ENCODE measurements around the gene CHST8. TPM values are rescaled to one million over a fixed set of nuclear protein-coding genes. Genes with fewer than 3 reads are reported as not detected.

The CHST8 gene
- total and polyA plus RNA-seq, 2 of the 13 experiments (the other 11 are each of a cell fraction or from before 2014, with no cell fraction given): not detected

DNA sequence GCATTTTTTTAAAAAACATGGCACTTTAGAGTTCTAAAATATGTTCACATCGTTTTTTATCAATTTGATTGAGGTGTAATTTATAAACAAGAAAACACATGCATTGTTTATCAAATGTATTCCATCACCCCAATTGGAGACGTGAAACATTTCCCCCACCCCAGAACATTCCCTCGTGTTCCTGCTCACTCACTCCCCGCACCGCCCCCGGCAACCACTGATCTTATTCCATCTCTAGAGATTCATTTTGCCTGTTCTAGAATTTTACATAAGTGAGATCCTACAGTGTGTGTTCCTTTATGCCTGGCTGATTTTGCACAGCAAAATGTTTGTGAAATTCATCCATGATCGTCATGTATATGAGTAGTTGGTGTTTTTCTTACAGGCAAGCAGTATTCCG, 124.4 kb downstream of the CHST8 start:
- BruUV-seq (replicated peaks): no TSS peak
- WGBS (ENCODE audit: low lambda C conversion rate): under 1% methylated on average over 8 of the region's 8 CpGs
- no peak overlapping the region for H3K4me2 ChIP-seq (ENCODE audit: low read depth, low read length)
- H4K20me1 ChIP-seq (ENCODE audit: insufficient read depth, low read length): no peaks in the 10 kb centered on the region
- ChIA-PET POLR2A (no interaction called here), CTCF (ENCODE audit: low intra/inter-chr PET ratio, low total read pairs) (no interaction called here)
- peaks cover 0 to 18% of the 10 kb centered on the region in 2 experiments; a peak in 3 of 5 replicates for H3K27me3 ChIP-seq (ENCODE audit: control insufficient read depth in 1 of 2, insufficient read depth in 2 of 2, low read length in 2 of 2)
- H3K4me1 ChIP-seq (ENCODE audit: insufficient read depth, low read length): no peaks in the 10 kb centered on the region
- no peak overlapping the region for H3K4me3 ChIP-seq (replicated peaks in 1 of 3; ENCODE audit: insufficient read depth in 1 of 3, low read depth in 2 of 3, low read length in 3 of 3)
- no peaks in the 10 kb centered on the region for H3K9me3 ChIP-seq (ENCODE audit: low read length)
- FAIRE-seq: no peak
- no peak for ATAC-seq
- intact Hi-C loops (cut with micrococcal nuclease; ENCODE audit: unreplicated experiment) (no loop called here), in situ Hi-C loops (cut with HindIII; ENCODE audit: extremely low pct_ligation_motif_present, low pct_unique_long_range_greater_than_20kb) (no loop called here)
- H3K79me2 ChIP-seq (ENCODE audit: insufficient read depth, low read length): no peaks in the 10 kb centered on the region
- DNase-seq (ENCODE audit: low spot score): no peak
- H3K36me3 ChIP-seq (replicated peaks in 1 of 2; ENCODE audit: control insufficient read depth in 1 of 2, insufficient read depth in 2 of 2, low read length in 2 of 2): no peaks in the 10 kb centered on the region
- no peak overlapping the region for H3K9ac ChIP-seq (ENCODE audit: insufficient read depth, low read depth, low read length)
- H3K27ac ChIP-seq (ENCODE audit: extremely low read length, insufficient read depth, low read length): no peak overlapping the region
- H2AFZ ChIP-seq (ENCODE audit: low read length): no peak overlapping the region
- TF ChIP-seq, protein P1, sequence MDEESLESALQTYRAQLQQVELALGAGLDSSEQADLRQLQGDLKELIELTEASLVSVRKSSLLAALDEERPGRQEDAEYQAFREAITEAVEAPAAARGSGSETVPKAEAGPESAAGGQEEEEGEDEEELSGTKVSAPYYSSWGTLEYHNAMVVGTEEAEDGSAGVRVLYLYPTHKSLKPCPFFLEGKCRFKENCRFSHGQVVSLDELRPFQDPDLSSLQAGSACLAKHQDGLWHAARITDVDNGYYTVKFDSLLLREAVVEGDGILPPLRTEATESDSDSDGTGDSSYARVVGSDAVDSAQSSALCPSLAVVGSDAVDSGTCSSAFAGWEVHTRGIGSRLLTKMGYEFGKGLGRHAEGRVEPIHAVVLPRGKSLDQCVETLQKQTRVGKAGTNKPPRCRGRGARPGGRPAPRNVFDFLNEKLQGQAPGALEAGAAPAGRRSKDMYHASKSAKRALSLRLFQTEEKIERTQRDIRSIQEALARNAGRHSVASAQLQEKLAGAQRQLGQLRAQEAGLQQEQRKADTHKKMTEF (CRISPR knock-in tag; IDR thresholded peaks at IDR 0.05): no peak
- TF ChIP-seq SOX5 (CRISPR knock-in tag; IDR thresholded peaks at IDR 0.05; ENCODE audit: borderline replicate concordance) (no peak), ZFP82 (CRISPR knock-in tag; IDR thresholded peaks at IDR 0.05; ENCODE audit: borderline replicate concordance) (no peak), SALL2 (CRISPR knock-in tag; IDR thresholded peaks at IDR 0.05) (no peak)
- TF ChIP-seq, protein P2, sequence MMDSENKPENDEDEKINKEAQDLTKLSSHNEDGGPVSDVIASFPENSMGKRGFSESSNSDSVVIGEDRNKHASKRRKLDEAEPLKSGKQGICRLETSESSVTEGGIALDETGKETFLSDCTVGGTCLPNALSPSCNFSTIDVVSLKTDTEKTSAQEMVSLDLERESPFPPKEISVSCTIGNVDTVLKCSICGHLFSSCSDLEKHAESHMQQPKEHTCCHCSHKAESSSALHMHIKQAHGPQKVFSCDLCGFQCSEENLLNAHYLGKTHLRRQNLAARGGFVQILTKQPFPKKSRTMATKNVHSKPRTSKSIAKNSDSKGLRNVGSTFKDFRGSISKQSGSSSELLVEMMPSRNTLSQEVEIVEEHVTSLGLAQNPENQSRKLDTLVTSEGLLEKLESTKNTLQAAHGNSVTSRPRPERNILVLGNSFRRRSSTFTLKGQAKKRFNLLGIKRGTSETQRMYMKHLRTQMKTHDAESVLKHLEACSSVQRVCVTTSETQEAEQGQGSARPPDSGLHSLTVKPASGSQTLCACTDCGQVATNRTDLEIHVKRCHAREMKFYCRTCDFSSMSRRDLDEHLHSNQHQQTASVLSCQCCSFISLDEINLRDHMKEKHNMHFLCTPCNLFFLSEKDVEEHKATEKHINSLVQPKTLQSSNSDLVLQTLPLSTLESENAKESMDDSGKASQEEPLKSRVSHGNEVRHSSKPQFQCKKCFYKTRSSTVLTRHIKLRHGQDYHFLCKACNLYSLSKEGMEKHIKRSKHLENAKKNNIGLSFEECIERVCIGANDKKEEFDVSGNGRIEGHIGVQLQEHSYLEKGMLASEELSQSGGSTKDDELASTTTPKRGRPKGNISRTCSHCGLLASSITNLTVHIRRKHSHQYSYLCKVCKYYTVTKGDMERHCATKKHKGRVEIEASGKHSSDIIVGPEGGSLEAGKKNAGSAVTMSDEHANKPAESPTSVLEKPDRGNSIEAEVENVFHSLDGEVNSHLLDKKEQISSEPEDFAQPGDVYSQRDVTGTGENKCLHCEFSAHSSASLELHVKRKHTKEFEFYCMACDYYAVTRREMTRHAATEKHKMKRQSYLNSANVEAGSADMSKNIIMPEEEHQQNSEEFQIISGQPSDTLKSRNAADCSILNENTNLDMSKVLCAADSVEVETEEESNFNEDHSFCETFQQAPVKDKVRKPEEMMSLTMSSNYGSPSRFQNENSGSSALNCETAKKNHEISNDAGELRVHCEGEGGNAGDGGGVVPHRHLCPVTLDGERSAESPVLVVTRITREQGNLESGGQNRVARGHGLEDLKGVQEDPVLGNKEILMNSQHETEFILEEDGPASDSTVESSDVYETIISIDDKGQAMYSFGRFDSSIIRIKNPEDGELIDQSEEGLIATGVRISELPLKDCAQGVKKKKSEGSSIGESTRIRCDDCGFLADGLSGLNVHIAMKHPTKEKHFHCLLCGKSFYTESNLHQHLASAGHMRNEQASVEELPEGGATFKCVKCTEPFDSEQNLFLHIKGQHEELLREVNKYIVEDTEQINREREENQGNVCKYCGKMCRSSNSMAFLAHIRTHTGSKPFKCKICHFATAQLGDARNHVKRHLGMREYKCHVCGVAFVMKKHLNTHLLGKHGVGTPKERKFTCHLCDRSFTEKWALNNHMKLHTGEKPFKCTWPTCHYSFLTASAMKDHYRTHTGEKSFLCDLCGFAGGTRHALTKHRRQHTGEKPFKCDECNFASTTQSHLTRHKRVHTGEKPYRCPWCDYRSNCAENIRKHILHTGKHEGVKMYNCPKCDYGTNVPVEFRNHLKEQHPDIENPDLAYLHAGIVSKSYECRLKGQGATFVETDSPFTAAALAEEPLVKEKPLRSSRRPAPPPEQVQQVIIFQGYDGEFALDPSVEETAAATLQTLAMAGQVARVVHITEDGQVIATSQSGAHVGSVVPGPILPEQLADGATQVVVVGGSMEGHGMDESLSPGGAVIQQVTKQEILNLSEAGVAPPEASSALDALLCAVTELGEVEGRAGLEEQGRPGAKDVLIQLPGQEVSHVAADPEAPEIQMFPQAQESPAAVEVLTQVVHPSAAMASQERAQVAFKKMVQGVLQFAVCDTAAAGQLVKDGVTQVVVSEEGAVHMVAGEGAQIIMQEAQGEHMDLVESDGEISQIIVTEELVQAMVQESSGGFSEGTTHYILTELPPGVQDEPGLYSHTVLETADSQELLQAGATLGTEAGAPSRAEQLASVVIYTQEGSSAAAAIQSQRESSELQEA (CRISPR knock-in tag; IDR thresholded peaks at IDR 0.05; ENCODE audit: not compliant biosample characterization): no peak
- TF ChIP-seq, protein P3, sequence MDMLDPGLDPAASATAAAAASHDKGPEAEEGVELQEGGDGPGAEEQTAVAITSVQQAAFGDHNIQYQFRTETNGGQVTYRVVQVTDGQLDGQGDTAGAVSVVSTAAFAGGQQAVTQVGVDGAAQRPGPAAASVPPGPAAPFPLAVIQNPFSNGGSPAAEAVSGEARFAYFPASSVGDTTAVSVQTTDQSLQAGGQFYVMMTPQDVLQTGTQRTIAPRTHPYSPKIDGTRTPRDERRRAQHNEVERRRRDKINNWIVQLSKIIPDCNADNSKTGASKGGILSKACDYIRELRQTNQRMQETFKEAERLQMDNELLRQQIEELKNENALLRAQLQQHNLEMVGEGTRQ (IDR thresholded peaks at IDR 0.05; ENCODE audit: low read depth, low read length): no peak
- TF ChIP-seq, protein P3 (CRISPR knock-in tag; IDR thresholded peaks at IDR 0.05; ENCODE audit: borderline replicate concordance): no peak
- TF ChIP-seq, protein P4, sequence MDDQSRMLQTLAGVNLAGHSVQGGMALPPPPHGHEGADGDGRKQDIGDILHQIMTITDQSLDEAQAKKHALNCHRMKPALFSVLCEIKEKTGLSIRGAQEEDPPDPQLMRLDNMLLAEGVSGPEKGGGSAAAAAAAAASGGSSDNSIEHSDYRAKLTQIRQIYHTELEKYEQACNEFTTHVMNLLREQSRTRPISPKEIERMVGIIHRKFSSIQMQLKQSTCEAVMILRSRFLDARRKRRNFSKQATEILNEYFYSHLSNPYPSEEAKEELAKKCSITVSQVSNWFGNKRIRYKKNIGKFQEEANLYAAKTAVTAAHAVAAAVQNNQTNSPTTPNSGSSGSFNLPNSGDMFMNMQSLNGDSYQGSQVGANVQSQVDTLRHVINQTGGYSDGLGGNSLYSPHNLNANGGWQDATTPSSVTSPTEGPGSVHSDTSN (CRISPR knock-in tag; IDR thresholded peaks at IDR 0.05; ENCODE audit: borderline replicate concordance): no peak

Data from HepG2 (cell line).